ENCODE results near the gene SAP30L. TPM values are rescaled to one million over a fixed set of nuclear protein-coding genes. Genes with fewer than 3 reads are reported as not detected.

The SAP30L gene
- total and polyA plus RNA-seq, 2 donors (not counting 1 experiment from before 2014, with no cell fraction given): 26.6 to 31.5 TPM

DNA sequence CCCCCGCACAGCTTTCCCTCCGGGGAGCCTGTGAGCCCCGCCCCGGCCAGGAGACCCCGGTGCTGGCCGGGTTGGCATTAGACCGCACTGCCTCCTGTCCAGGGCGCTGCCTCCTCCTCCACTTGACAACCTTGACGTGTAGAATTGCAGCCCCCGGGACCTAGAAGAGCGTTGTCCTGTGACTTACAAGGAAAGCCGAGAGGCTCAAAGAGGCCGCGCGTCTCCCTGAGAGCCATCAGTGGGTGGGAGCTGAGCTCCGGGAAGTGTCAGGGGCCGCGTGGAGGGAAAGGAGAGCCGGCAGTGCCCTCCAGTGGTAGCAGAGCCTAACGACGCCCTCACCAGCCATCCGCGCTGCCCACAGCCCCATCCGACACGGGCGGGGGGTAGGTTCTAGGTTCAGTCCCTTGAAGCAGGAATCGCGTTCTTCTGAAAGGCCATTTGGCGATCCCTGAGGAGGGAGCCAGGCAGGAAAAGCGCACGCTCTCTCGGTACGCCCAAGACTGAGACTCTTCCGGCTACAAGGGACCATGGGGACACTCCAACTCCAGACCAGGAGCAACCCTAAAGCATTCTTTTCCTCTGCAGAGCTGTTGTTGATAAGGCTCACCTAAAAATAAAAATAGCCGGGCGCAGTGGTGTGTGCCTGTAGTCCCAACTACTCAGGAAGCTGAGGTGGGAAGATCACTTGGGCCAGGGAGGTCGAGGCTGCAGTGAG lies 40.6 kb upstream of the SAP30L start:
- H3K79me2 ChIP-seq (ENCODE audit: control insufficient read depth, insufficient read depth, low read length): no peaks in the 10 kb centered on the region
- H4K20me1 ChIP-seq (ENCODE audit: control insufficient read depth, extremely low read depth, insufficient read depth, low read length): peaks cover 2% of the 10 kb centered on the region
- H3K4me1 ChIP-seq (ENCODE audit: control insufficient read depth, extremely low read depth, insufficient read depth, low read length): peaks cover 4% of the 10 kb centered on the region
- peak overlapping the region; percentile 8 for H3K9ac ChIP-seq (ENCODE audit: insufficient read depth, low read length)
- no peaks in the 10 kb centered on the region for H3K27me3 ChIP-seq (ENCODE audit: control insufficient read depth, insufficient read depth, low read length)
- no peaks in the 10 kb centered on the region for H3K9me3 ChIP-seq (ENCODE audit: control insufficient read depth, insufficient read depth, low read depth, low read length)
- H2AFZ ChIP-seq (ENCODE audit: low read length): peak overlapping the region; percentile 78
- H3K36me3 ChIP-seq (ENCODE audit: control insufficient read depth, insufficient read depth, low read length): no peaks in the 10 kb centered on the region
- H3K4me3 ChIP-seq (replicated peaks in 1 of 4; ENCODE audit: control extremely low read depth in 1 of 4, insufficient read depth in 1 of 4, low read depth in 3 of 4, low read length in 4 of 4): peak overlapping the region; percentile 24 to 52 (median 40)
- peak overlapping the region; percentile 84 for H3K4me2 ChIP-seq (ENCODE audit: extremely low read depth, insufficient read depth, low read length)
- peak; percentile 69 for DNase-seq (ENCODE audit: low read depth in 2 of 2)
- TF ChIP-seq EZH2 (IDR thresholded peaks at IDR 0.05; ENCODE audit: low read length, missing control alignments): no peak
- TF ChIP-seq, protein P1, sequence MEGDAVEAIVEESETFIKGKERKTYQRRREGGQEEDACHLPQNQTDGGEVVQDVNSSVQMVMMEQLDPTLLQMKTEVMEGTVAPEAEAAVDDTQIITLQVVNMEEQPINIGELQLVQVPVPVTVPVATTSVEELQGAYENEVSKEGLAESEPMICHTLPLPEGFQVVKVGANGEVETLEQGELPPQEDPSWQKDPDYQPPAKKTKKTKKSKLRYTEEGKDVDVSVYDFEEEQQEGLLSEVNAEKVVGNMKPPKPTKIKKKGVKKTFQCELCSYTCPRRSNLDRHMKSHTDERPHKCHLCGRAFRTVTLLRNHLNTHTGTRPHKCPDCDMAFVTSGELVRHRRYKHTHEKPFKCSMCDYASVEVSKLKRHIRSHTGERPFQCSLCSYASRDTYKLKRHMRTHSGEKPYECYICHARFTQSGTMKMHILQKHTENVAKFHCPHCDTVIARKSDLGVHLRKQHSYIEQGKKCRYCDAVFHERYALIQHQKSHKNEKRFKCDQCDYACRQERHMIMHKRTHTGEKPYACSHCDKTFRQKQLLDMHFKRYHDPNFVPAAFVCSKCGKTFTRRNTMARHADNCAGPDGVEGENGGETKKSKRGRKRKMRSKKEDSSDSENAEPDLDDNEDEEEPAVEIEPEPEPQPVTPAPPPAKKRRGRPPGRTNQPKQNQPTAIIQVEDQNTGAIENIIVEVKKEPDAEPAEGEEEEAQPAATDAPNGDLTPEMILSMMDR (conservative IDR thresholded peaks at IDR 0.05 in 1 of 2, IDR thresholded peaks at IDR 0.05 in 1 of 2; ENCODE audit: low read depth in 1 of 2, low read length in 2 of 2): peak; percentile 80 to 86
- H3K27ac ChIP-seq (ENCODE audit: insufficient read depth, low read length): no peak overlapping the region

DNA sequence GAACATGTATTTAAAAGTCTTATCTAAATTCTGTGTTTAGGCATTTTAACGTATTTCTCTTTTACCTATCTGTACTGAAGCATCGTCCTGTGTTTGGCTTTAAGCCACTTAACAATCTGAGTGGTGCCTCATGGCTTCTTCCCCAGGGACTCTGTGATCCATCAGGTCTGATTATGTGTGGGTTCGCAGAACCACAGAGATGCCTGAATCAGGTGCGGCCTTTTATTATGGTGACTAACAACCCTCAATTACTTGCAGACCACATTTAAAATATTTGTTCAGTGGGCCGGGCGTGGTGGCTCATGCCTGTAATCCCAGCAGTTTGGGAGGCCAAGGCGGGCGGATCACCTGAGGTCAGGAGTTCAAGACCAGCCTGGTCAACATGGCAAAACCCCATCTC lies 39.6 kb upstream of the SAP30L start:
- H3K9me3 ChIP-seq (ENCODE audit: control insufficient read depth, insufficient read depth, low read depth, low read length): no peaks in the 10 kb centered on the region
- H3K36me3 ChIP-seq (ENCODE audit: control insufficient read depth, insufficient read depth, low read length): no peaks in the 10 kb centered on the region
- no peaks in the 10 kb centered on the region for H3K27me3 ChIP-seq (ENCODE audit: control insufficient read depth, insufficient read depth, low read length)
- H4K20me1 ChIP-seq (ENCODE audit: control insufficient read depth, extremely low read depth, insufficient read depth, low read length): peaks cover 2% of the 10 kb centered on the region
- H3K27ac ChIP-seq (ENCODE audit: insufficient read depth, low read length): no peak overlapping the region
- H3K4me3 ChIP-seq (replicated peaks in 1 of 4; ENCODE audit: control extremely low read depth in 1 of 4, insufficient read depth in 1 of 4, low read depth in 3 of 4, low read length in 4 of 4): no peak overlapping the region
- DNase-seq (ENCODE audit: low read depth in 2 of 2): peak in 1 of 2 donors; percentile 88
- no peak for TF ChIP-seq EZH2 (IDR thresholded peaks at IDR 0.05; ENCODE audit: low read length, missing control alignments)
- TF ChIP-seq, protein P1 (conservative IDR thresholded peaks at IDR 0.05 in 1 of 2, IDR thresholded peaks at IDR 0.05 in 1 of 2; ENCODE audit: low read depth in 1 of 2, low read length in 2 of 2): no peak
- H2AFZ ChIP-seq (ENCODE audit: low read length): no peak overlapping the region
- H3K79me2 ChIP-seq (ENCODE audit: control insufficient read depth, insufficient read depth, low read length): no peaks in the 10 kb centered on the region
- H3K9ac ChIP-seq (ENCODE audit: insufficient read depth, low read length): no peak overlapping the region
- H3K4me1 ChIP-seq (ENCODE audit: control insufficient read depth, extremely low read depth, insufficient read depth, low read length): peaks cover 4% of the 10 kb centered on the region
- no peak overlapping the region for H3K4me2 ChIP-seq (ENCODE audit: extremely low read depth, insufficient read depth, low read length)

DNA sequence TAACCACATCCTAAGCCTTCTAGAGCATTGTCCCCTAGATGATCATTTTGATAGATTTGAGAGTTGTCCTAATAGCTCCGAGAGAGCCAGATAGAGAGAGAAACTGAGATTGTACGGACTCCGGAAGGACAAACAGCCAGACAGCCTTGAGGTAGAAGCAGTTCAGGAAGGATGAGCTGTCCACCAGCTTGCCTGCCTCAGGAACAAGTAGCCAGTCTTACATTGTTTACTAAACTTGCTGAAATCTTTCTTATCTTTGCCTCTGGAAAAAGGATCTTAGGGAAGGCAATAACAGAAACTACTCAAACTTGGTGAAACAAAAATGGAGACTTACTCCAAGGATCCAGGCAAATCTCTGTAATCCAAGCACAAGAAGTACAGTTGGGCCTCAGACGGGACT lies 39.0 kb upstream of the SAP30L start:
- no peak for TF ChIP-seq EZH2 (IDR thresholded peaks at IDR 0.05; ENCODE audit: low read length, missing control alignments)
- TF ChIP-seq, protein P1 (conservative IDR thresholded peaks at IDR 0.05 in 1 of 2, IDR thresholded peaks at IDR 0.05 in 1 of 2; ENCODE audit: low read depth in 1 of 2, low read length in 2 of 2): no peak
- DNase-seq (ENCODE audit: low read depth in 2 of 2): no peak

More for the DNA sequence above, 39.0 kb upstream of the SAP30L start:
- Histone ChIP-seq H2AFZ (ENCODE audit: low read length) (no peak overlapping the region), H3K4me1 (ENCODE audit: control insufficient read depth, extremely low read depth, insufficient read depth, low read length) (peaks cover 4% of the 10 kb centered on the region), H3K36me3 (ENCODE audit: control insufficient read depth, insufficient read depth, low read length) (no peaks in the 10 kb centered on the region), H3K4me3 (replicated peaks in 1 of 4; ENCODE audit: control extremely low read depth in 1 of 4, insufficient read depth in 1 of 4, low read depth in 3 of 4, low read length in 4 of 4) (no peak overlapping the region), H3K27ac (ENCODE audit: insufficient read depth, low read length) (no peak overlapping the region), H3K9me3 (ENCODE audit: control insufficient read depth, insufficient read depth, low read depth, low read length) (no peaks in the 10 kb centered on the region), H4K20me1 (ENCODE audit: control insufficient read depth, extremely low read depth, insufficient read depth, low read length) (peaks cover 2% of the 10 kb centered on the region), H3K79me2 (ENCODE audit: control insufficient read depth, insufficient read depth, low read length) (no peaks in the 10 kb centered on the region), H3K27me3 (ENCODE audit: control insufficient read depth, insufficient read depth, low read length) (no peaks in the 10 kb centered on the region), H3K9ac (ENCODE audit: insufficient read depth, low read length) (no peak overlapping the region), H3K4me2 (ENCODE audit: extremely low read depth, insufficient read depth, low read length) (no peak overlapping the region)
